HCT116 (cell line): ENCODE data around the gene AP5S1. TPM values are rescaled to one million over a fixed set of nuclear protein-coding genes. Genes with fewer than 3 reads are reported as not detected.

Experiments used
- ATAC-seq: fragments of 200-7000 bp; cut with Tn5 transposase; 2 replicates; pipeline ENCODE4 v1.9.1; 2020; ENCODE audit warnings: mild to moderate bottlenecking, moderate library complexity
- BruUV-seq: library from RNA; stranded (reverse); fragments of 400-500 nt; replicated peaks from 2 replicates; lab custom pipeline; 2021; lab: Mats Ljungman, UMichigan
- CTCF ChIA-PET: fragments of 300-600 bp; sonication (Branson Sonifier 250); formaldehyde crosslinking; loops from one replicate; lab custom pipeline; 2021; ENCODE audit warnings: antibody characterized with exemption; lab: Charles Lee
- POLR2A ChIA-PET: fragments of 300-600, 350-600 bp; sonication (Branson Sonifier 250); formaldehyde crosslinking; loops from one replicate; lab custom pipeline; 2021; ENCODE audit warnings: antibody characterized with exemption; lab: Charles Lee
- RAD21 ChIA-PET, 2 experiments: fragments of 300-600 bp; sonication (Branson Sonifier 250); formaldehyde crosslinking; loops; one replicate each; lab custom pipeline; 2023; ENCODE audit warnings: low total read pairs in 2 of 2; ENCODE audit not compliant: uncharacterized antibody in 2 of 2, unreplicated experiment in 2 of 2, low non-redundant PET in 1 of 2; lab: Charles Lee
- DNase-seq: peaks from one replicate; pipeline ENCODE4 v3.0.0-alpha.2; 2010; ENCODE audit warnings: low read depth, low spot score
- H2AFZ ChIP-seq: fragments of 200-600 bp; shearing (Covaris generic), sonication (generic); 2 replicates; pipeline ENCODE4 v1.6.1; 2017; ENCODE audit warnings: low read depth, mixed run types, mixed read lengths, antibody characterized with exemption, low read length; ENCODE audit not compliant: poor library complexity, severe bottlenecking
- H3K27ac ChIP-seq: 2 replicates; pipeline ENCODE4 v1.5.1; 2012; ENCODE audit warnings: low read depth, low read length
- H3K27me3 ChIP-seq: fragments of 200-600 bp; sonication (generic); 2 replicates; pipeline ENCODE4 v1.6.1; 2016; ENCODE audit warnings: mixed run types, low read length, mixed read lengths; ENCODE audit not compliant: insufficient read depth
- H3K36me3 ChIP-seq, 2 experiments: fragments of 200-500 bp in 1 of 2; fragments of 200-600 bp in 1 of 2; sonication (Bioruptor generic) in 1 of 2; sonication (generic) in 1 of 2; 2 replicates each; pipeline versions ENCODE4 v1.5.1 to v1.6.1; 2014 to 2016; ENCODE audit warnings: low read length in 2 of 2, inconsistent platforms in 1 of 2, mixed read lengths in 1 of 2, mixed run types in 1 of 2; ENCODE audit not compliant: insufficient read depth in 2 of 2, control insufficient read depth in 1 of 2
- H3K4me1 ChIP-seq, 2 experiments: fragments of 200-600 bp in 1 of 2; sonication (generic) in 1 of 2; 2 replicates each; pipeline versions ENCODE4 v1.5.1 to v1.6.1; 2012 to 2017; ENCODE audit warnings: low read length in 2 of 2, inconsistent platforms in 1 of 2, mild to moderate bottlenecking in 1 of 2, mixed read lengths in 1 of 2, mixed run types in 1 of 2, moderate library complexity in 1 of 2; ENCODE audit not compliant: insufficient read depth in 2 of 2, control insufficient read depth in 1 of 2
- H3K4me2 ChIP-seq: fragments of 200-600 bp; sonication (generic); 2 replicates; pipeline ENCODE4 v1.6.1; 2017; ENCODE audit warnings: mixed run types, low read length, mixed read lengths
- H3K4me3 ChIP-seq, 2 experiments: fragments of 200-600 bp in 1 of 2; sonication (generic) in 1 of 2; replicated peaks in 1 of 2; 2 replicates each; pipeline ENCODE4 v1.5.1; 2011 to 2016; ENCODE audit warnings: low read length in 2 of 2, control low read depth in 1 of 2, low read depth in 1 of 2, mild to moderate bottlenecking in 1 of 2, mixed read lengths in 1 of 2, mixed run types in 1 of 2
- H3K79me2 ChIP-seq: fragments of 200-600 bp; sonication (generic); 2 replicates; pipeline ENCODE4 v1.6.1; 2017; ENCODE audit warnings: mild to moderate bottlenecking, mixed run types, low read length, moderate library complexity, mixed read lengths; ENCODE audit not compliant: insufficient read depth
- H3K9ac ChIP-seq: fragments of 200-600 bp; sonication (generic); 2 replicates; pipeline ENCODE4 v1.6.1; 2016; ENCODE audit warnings: low read length, mixed read lengths
- H3K9me2 ChIP-seq: fragments of 200-600 bp; sonication (generic), shearing (Covaris generic); 2 replicates; pipeline ENCODE4 v1.6.1; 2017; ENCODE audit warnings: mixed run types, mild to moderate bottlenecking, moderate library complexity; ENCODE audit not compliant: insufficient read depth
- H3K9me3 ChIP-seq, 2 experiments: fragments of 200-500 bp in 1 of 2; fragments of 200-600 bp in 1 of 2; sonication (Bioruptor generic) in 1 of 2; sonication (generic) in 1 of 2; 2 replicates each; pipeline ENCODE4 v1.6.1; 2014 to 2017; ENCODE audit warnings: low read length in 2 of 2, mixed read lengths in 2 of 2, inconsistent platforms in 1 of 2, low read depth in 1 of 2, mild to moderate bottlenecking in 1 of 2, mixed run types in 1 of 2, moderate library complexity in 1 of 2; ENCODE audit not compliant: control insufficient read depth in 1 of 2, insufficient read depth in 1 of 2
- H4K20me1 ChIP-seq: fragments of 200-600 bp; sonication (generic), shearing (Covaris generic); 2 replicates; pipeline ENCODE4 v1.6.1; 2017; ENCODE audit warnings: mixed run types, mild to moderate bottlenecking, moderate library complexity; ENCODE audit not compliant: insufficient read depth
- CEBPB ChIP-seq: IDR thresholded peaks from 2 replicates; pipeline ENCODE4 v1.6.1; 2012; ENCODE audit warnings: low read depth
- ELF1 ChIP-seq: IDR thresholded peaks from 2 replicates; pipeline ENCODE4 v1.6.1; 2012; ENCODE audit warnings: low read depth, borderline replicate concordance
- EZH2phosphoT487 ChIP-seq: fragments of 200-600 bp; IDR thresholded peaks from 2 replicates; pipeline ENCODE4 v1.6.1; 2018; ENCODE audit warnings: antibody characterized with exemption, borderline replicate concordance
- JUND ChIP-seq: IDR thresholded peaks from 2 replicates; pipeline ENCODE4 v1.6.1; 2012
- SRF ChIP-seq: IDR thresholded peaks from 2 replicates; pipeline ENCODE4 v1.6.1; 2012; ENCODE audit warnings: low read depth
- intact Hi-C: fragments of 100-400 bp; cut with micrococcal nuclease; formaldehyde crosslinking; loops from 2 replicates; pipeline ENCODE4 v1.10.0; 2022
- total RNA-seq: library from RNA; stranded (reverse); gene quantifications from one replicate; pipeline ENCODE4 v1.2.1, GENCODE V29; 2021; ENCODE audit not compliant: unreplicated experiment
- TF ChIP-seq, protein P1 (sequence below), 3 experiments: fragments of 200-600 bp in 1 of 3; sonication (generic) in 1 of 3; IDR thresholded peaks in 2 of 3; conservative IDR thresholded peaks in 1 of 3; 2 replicates each; pipeline ENCODE4 v1.5.1; 2012 to 2017; ENCODE audit warnings: low read depth in 2 of 3, low read length in 2 of 3, antibody characterized with exemption in 1 of 3, borderline replicate concordance in 1 of 3, control low read depth in 1 of 3, mild to moderate bottlenecking in 1 of 3, mixed read lengths in 1 of 3, mixed run types in 1 of 3, moderate library complexity in 1 of 3; ENCODE audit not compliant: insufficient read depth in 1 of 3
- TF ChIP-seq, protein P2 (sequence below): IDR thresholded peaks from 2 replicates; pipeline ENCODE4 v1.6.1; 2012; ENCODE audit warnings: low read depth
- TF ChIP-seq, protein P3 (sequence below): IDR thresholded peaks from 2 replicates; pipeline ENCODE4 v1.6.1; 2011; ENCODE audit warnings: mild to moderate bottlenecking, low read length, moderate library complexity; ENCODE audit not compliant: insufficient replicate concordance; ENCODE audit errors: extremely low read depth

Gene AP5S1
- total RNA-seq, 1 experiment from 2014 or later, result 12.1 TPM

DNA sequence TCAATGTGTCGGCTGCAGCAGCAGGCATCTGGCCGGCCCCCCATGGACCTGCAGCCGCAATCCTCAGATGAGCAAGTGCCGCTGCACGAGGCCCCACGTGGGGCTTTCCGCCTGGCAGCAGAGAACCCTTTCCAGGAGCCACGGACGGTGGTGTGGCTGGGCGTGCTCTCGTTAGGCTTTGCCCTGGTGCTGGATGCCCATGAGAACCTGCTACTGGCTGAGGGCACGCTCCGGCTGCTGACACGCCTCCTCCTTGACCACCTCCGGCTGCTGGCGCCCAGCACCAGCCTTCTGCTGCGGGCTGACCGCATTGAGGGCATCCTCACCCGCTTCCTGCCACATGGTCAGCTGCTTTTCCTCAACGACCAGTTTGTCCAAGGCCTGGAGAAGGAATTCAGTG, 3.5 kb downstream of the AP5S1 start:
- ChIA-PET POLR2A (no interaction called here), CTCF (no interaction called here), RAD21 (no interaction called here)
- no peak overlapping the region for H2AFZ ChIP-seq
- no peaks in the 10 kb centered on the region for H3K27me3 ChIP-seq
- no peaks in the 10 kb centered on the region for H3K9me3 ChIP-seq
- H3K9me2 ChIP-seq, result no peaks in the 10 kb centered on the region
- DNase-seq (no peak), ATAC-seq (no peak)
- BruUV-seq, result no TSS peak
- H3K4me2 ChIP-seq, result no peak overlapping the region
- intact Hi-C loops, result no loop called here
- TF ChIP-seq CEBPB, result no peak
- TF ChIP-seq, protein P1, sequence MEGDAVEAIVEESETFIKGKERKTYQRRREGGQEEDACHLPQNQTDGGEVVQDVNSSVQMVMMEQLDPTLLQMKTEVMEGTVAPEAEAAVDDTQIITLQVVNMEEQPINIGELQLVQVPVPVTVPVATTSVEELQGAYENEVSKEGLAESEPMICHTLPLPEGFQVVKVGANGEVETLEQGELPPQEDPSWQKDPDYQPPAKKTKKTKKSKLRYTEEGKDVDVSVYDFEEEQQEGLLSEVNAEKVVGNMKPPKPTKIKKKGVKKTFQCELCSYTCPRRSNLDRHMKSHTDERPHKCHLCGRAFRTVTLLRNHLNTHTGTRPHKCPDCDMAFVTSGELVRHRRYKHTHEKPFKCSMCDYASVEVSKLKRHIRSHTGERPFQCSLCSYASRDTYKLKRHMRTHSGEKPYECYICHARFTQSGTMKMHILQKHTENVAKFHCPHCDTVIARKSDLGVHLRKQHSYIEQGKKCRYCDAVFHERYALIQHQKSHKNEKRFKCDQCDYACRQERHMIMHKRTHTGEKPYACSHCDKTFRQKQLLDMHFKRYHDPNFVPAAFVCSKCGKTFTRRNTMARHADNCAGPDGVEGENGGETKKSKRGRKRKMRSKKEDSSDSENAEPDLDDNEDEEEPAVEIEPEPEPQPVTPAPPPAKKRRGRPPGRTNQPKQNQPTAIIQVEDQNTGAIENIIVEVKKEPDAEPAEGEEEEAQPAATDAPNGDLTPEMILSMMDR (IDR thresholded peaks at IDR 0.05 in 2 of 3, conservative IDR thresholded peaks at IDR 0.05 in 1 of 3; ENCODE audit: borderline replicate concordance in 1 of 3, insufficient read depth in 1 of 3, low read depth in 2 of 3, low read length in 2 of 3), result no peak
- no peak for TF ChIP-seq EZH2phosphoT487
- TF ChIP-seq ELF1, result no peak
- TF ChIP-seq, protein P2, sequence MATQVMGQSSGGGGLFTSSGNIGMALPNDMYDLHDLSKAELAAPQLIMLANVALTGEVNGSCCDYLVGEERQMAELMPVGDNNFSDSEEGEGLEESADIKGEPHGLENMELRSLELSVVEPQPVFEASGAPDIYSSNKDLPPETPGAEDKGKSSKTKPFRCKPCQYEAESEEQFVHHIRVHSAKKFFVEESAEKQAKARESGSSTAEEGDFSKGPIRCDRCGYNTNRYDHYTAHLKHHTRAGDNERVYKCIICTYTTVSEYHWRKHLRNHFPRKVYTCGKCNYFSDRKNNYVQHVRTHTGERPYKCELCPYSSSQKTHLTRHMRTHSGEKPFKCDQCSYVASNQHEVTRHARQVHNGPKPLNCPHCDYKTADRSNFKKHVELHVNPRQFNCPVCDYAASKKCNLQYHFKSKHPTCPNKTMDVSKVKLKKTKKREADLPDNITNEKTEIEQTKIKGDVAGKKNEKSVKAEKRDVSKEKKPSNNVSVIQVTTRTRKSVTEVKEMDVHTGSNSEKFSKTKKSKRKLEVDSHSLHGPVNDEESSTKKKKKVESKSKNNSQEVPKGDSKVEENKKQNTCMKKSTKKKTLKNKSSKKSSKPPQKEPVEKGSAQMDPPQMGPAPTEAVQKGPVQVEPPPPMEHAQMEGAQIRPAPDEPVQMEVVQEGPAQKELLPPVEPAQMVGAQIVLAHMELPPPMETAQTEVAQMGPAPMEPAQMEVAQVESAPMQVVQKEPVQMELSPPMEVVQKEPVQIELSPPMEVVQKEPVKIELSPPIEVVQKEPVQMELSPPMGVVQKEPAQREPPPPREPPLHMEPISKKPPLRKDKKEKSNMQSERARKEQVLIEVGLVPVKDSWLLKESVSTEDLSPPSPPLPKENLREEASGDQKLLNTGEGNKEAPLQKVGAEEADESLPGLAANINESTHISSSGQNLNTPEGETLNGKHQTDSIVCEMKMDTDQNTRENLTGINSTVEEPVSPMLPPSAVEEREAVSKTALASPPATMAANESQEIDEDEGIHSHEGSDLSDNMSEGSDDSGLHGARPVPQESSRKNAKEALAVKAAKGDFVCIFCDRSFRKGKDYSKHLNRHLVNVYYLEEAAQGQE, result no peak
- TF ChIP-seq, protein P3, sequence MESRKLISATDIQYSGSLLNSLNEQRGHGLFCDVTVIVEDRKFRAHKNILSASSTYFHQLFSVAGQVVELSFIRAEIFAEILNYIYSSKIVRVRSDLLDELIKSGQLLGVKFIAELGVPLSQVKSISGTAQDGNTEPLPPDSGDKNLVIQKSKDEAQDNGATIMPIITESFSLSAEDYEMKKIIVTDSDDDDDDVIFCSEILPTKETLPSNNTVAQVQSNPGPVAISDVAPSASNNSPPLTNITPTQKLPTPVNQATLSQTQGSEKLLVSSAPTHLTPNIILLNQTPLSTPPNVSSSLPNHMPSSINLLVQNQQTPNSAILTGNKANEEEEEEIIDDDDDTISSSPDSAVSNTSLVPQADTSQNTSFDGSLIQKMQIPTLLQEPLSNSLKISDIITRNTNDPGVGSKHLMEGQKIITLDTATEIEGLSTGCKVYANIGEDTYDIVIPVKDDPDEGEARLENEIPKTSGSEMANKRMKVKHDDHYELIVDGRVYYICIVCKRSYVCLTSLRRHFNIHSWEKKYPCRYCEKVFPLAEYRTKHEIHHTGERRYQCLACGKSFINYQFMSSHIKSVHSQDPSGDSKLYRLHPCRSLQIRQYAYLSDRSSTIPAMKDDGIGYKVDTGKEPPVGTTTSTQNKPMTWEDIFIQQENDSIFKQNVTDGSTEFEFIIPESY, result no peak
- TF ChIP-seq JUND, result no peak
- TF ChIP-seq SRF, result no peak
- H3K36me3 ChIP-seq, result peaks cover 4 to 5% of the 10 kb centered on the region in 2 experiments; a peak in 1 of 4 replicates
- no peaks in the 10 kb centered on the region for H4K20me1 ChIP-seq
- no peak overlapping the region for H3K4me3 ChIP-seq
- H3K9ac ChIP-seq, result no peak overlapping the region
- no peak overlapping the region for H3K27ac ChIP-seq
- peaks cover 14 to 22% of the 10 kb centered on the region in 2 experiments for H3K4me1 ChIP-seq
- peaks cover 5% of the 10 kb centered on the region for H3K79me2 ChIP-seq
